GM19328 (cell line): ENCODE results near the gene SLC19A3.
"Not testable (repeated sequence)": the region's sequence is repeated elsewhere in the genome, so short reads cannot be mapped to it uniquely, and the experiment has no call there.

Source experiments
- ATAC-seq: cut with Tn5 transposase; IDR thresholded peaks from one replicate; pipeline ENCODE4 v1.9.1; 2021; ENCODE audit warnings: mild to moderate bottlenecking, moderate library complexity; ENCODE audit not compliant: unreplicated experiment

Gene SLC19A3

GRCh38 chr2:227703961-227704360 is 13.9 kb downstream of the SLC19A3 start:
- ATAC-seq = no peak

- no peak for ATAC-seq
Measured at GRCh38 chr2:227703280-227703732, 14.5 kb downstream of the SLC19A3 start.

DNA sequence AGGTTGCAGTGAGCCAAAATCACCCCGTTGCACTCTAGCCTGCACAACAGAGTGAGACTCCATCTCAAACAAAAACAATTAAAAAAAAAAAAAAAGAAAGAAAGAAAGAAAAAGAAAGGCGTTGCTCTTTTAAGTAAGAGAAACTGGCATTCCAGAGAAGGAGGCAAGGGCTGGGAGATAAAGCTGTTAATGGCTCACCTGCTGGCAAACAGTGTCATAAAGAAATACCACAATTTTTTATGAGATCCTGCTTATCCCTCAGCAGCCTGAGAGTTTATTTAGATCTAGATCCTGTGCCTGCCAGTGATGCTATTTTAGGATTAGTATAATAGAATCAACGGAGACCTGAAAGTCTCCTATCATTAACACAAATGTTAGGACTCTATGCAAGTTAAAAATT is 16.3 kb downstream of the SLC19A3 start:
- no peak for ATAC-seq

DNA sequence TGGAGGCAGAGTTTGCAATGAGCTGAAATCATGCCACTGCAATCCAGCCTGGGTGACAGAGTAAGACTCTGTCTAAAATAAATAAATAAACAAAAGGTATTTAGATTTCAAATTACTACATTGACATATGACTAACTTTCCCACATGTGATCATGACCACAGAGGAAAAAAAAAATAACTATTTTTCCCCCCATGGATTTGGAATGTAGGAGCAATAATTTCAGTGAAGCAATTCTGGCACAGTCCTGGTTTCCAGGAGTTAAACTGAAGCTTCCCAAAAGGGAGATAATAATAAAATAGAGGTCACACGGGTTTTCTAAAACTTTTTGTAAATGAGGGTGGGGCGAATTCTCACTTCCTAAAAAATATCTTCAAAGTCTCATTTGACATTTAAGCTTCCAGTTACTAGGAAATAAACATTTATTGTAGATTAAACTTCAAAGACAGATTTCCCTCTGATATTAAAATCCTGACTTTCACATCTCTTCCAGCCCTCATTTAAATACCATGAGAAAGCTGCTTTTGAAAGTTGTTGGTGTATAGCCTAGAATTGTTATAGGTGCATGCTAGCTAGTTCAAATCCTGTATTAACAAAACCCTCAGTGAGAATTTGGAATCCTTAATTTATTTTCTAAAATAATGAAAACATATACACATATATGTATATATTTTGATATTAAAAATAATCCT is 20.7 kb downstream of the SLC19A3 start:
- no peak for ATAC-seq

- no peak for ATAC-seq
Measured at GRCh38 chr2:227687189-227687588, 30.6 kb downstream of the SLC19A3 start.

GRCh38 chr2:227684258-227684657 is 33.6 kb downstream of the SLC19A3 start:
- no peak for ATAC-seq

- ATAC-seq = no peak
Measured at GRCh38 chr2:227677928-227678327, 39.9 kb downstream of the SLC19A3 start.

DNA sequence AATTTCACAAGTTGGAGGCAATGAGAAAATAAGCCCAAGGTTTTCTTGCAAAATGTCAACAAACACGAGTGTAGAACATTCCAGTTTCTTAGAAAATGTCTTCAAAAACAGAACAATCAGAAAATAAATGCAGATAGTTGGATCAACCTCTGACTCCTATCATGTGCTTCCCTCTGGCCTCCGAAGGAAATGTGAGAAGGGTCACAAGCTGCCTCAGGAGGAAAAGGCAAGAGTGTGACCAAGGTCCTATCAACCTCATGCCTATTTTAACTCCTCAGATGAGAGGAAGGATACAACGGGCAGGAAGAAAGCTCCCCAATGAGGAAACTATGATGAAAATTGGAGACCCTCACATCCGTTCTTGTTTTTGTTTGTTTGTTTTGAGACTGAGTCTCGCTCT is 43.3 kb downstream of the SLC19A3 start:
- ATAC-seq = no peak

DNA sequence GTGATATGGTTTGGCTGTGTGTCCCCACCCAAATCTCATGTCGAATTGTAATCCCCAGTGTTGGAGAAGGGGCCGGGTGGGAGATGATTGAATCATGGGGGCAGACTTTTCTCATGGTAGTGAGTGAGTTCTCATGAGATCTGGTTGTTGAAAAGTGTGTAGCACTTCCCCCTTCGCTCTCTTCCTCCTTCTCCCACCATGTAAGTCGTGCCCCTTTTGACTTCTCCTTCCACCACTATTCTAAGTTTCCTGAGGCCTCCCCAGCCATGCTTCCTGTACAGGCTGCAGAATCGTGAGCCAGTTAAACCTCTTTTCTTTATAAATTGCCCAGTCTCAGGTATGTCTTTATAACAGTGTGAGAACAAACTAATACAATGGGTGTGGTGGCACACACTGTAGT is 44.2 kb downstream of the SLC19A3 start:
- ATAC-seq = not testable (repeated sequence)

DNA sequence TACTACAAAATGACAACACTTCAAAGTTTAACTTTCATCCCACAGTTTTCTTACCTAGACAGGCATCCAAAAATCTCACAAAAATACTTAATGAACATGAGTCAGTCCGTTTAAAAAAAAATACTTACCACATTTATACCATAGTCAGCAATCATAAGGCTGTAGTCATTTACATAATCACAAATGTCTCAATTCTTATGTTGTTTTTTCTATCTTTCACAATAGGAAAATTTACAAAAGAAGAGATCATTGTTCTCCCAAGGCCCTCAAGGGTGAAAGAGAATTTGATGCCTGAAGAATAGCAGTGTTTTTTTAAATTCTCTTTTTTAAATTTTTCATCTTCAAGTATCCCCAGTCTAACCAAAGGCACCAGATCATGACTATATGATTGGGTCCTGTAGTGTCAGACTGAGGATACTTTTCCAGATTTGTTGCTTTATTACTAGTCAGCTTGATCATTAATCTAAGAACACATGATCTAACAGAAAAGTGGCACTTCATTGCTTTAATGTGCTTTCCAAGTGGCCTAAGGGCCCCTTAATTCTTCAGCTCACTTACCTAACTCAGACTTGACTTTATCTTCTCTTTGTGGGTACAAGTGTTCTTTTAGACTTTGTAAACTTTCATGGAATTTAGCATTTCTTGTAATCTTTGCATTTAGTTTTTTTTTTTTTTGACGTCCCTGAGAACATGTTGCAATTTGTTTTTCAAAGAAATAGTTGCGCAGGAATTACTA is 46.5 kb downstream of the SLC19A3 start:
- no peak for ATAC-seq

DNA sequence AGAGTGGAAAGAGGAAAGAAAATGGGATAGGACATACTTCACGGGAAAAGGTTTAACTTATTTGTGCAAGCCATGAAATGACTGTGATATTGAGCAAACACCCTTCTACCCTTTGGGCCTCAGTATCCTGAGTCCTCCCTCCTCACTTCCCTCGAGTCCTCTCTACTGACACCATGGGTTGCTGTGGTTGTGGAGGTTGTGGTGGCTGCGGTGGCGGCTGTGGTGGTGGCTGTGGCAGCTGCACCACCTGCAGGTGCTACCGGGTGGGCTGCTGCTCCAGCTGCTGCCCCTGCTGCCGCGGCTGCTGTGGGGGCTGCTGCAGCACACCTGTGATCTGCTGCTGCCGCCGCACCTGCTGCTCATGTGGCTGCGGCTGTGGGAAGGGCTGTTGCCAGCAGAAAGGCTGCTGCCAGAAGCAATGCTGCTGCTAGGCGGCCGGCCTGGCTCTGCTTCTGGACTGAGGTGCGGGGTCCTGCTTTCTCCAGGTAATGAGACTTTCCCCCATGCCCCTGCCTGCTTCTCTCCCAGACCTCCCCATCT is 51.1 kb downstream of the SLC19A3 start, which contains the start of gene SCYGR5:
Gene SCYGR5 (plus strand): TSS at position 174 of the 540 bp plus-strand sequence. CDS start 0 bp downstream, at position 174.
- ATAC-seq = not testable (repeated sequence)

DNA sequence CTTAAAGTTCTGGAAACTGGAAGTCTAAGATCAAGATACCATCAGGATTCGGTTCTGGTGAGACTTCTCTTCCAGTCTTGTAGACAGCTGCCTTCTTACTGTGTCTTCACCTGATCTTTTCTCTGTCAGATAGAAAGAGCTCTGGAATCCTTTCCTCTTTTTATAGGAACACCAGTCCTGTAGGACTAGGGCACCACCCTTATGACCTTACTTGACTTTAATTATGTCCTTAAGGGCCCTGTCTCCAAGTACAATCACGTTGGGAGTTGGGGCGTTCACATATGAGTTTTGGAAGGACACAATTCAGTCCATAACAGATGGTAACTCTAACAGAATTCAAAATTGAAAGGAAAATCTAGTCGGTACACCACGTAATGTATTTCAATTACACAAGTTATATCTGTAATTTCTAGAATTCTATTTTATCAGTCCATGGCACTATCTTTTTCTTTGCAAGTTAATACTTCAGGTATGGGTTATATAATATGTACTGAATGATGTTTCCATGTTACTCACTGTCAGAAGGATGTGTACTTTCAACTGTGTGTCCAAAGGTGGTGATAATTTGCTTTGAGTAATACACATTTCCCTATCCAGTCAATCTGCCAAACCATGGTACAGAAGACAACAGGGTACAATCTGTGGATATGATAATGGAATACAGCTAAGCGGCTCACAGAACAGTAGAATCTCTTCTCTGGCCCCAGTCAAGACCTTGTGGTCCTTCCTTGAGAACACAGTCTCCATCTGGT is 52.5 kb downstream of the SLC19A3 start:
- no peak for ATAC-seq

DNA sequence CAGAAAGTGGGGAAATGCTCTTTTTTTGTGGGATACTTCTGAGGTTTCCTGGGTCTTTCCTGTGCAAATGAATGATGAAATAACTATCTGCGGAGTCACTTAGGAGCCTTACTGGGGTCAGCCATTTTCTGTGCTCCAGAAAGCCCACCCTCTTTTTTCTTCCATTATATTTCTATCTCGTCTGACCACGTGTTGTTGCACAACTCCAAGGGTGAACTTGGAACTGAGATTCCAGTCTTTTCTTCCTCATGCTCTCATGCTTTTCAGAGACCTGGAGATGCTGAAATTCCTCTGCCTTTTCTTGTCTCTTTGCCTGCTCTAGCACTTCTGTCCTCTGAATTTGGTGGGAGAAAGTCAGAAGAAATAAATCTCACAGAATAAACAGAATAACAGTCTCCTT is 56.0 kb downstream of the SLC19A3 start:
- no peak for ATAC-seq

DNA sequence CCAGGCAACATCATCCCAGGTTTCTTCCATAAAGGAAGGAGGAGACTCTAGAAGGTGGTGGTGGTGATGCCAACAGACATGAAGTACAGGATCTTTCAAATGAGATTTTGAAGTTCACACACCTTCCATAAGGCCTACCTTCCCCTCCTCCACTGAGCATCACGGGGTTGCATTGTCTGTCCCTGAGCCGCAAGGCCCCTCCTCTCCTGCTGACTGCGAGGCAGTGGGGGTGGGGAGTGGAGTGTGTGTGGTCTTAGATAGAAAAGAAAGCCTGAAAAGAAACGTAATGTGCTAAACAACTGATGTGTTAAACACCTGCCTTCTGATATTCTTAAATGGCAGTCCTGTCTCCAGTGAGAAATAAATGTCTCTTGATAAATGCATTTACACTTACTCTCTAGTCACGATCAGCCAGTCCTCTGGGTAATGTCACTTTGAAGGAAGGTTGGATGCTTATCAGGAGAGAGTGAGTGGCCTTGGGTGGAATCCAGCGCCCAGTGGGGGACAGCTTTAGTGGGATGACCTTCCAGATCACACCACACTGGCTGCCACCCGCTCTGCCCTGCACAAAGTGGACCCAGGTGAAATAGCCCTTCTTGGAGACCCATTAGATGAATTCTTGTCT is 56.7 kb downstream of the SLC19A3 start:
- no peak for ATAC-seq

- no peak for ATAC-seq
Measured at GRCh38 chr2:227657199-227657845, 60.5 kb downstream of the SLC19A3 start.

DNA sequence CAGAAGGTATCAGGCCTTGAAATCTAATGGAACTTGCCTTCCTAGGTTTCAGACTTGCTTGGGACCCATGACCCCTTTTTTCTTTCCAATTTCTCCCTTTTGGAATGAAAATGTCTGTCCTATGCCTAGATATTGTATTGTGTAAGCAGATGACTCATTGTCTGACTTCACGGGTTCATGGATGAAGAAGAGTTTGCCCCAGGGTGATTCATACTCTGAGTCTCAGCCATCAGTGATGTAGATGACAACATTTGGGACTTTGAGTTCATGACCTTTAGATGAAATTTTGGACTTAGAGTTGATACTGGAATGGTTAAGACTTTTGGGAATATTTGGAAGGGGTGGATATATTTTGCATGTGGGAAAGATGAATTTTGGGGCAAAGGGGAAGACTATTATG is 62.4 kb downstream of the SLC19A3 start:
- no peak for ATAC-seq

GRCh38 chr2:227654426-227654825 is 63.4 kb downstream of the SLC19A3 start:
- no peak for ATAC-seq

DNA sequence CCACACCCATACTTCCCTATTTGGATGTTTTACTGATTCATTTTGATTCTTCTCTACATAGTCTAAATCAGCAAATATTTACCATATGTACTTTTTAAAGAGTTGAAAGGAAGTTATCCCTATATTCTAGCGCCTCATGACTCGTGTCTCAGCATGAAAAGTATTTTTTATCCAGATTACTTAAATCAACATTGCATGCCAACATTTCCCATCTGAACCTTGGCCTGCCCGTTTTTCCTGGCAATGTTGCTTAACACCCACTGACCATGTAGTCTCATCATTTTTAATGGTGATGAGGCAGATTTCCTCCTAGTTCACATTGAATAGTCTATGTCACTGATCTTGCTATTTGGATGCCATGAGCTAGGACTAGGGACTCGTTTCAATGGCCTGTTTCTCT is 64.4 kb downstream of the SLC19A3 start:
- no peak for ATAC-seq

DNA sequence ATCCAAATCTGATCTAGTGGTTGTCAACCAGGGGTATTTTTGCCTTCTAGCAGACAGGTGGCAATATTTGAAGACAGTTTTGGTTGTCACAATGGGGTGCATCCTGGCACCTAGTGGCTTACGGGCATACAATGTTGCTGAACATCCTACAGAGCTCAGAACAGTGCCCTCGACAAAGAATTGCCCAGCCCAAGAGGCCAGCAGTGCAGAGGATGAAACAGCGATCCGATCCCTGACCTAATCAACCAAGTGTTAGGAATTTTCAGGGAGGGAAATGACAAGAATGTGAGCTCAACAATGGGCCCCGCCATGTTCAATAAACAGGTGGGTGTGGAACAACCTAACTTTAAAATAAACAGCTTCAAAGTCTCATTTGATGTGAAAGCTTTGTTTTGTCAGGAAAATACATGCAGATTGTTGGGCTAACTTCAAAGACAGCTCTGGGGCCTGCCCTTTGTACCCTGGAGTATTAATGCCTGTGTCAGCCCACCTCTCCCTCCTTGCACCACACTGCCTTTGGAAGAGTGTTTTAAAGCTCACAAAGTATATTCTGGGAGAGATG is 73.8 kb downstream of the SLC19A3 start:
- ATAC-seq = no peak

- ATAC-seq = no peak
Measured at GRCh38 chr2:227642656-227643055, 75.2 kb downstream of the SLC19A3 start.
